Adrenal gland (tissue), 12 donors: ENCODE data around the gene DDO. TPM values are rescaled to one million over a fixed set of nuclear protein-coding genes. Genes with fewer than 3 reads are reported as not detected.

Source experiments
- DNase-seq, 7 donors: peaks; one replicate each; pipeline ENCODE4 v3.0.0-alpha.2; 2019 to 2020
- H3K27ac ChIP-seq, 5 donors: fragments of 200-600 bp; sonication (generic) in 4 of 5; 1 replicate in 3 of 5; 2 replicates in 2 of 5; pipeline versions ENCODE4 v1.5.1 to v1.8.0; 2016 to 2020; ENCODE audit warnings: mild to moderate bottlenecking in 1 of 5
- H3K27me3 ChIP-seq: fragments of 200-600 bp; 2 replicates; pipeline ENCODE4 v1.8.0; 2021
- H3K36me3 ChIP-seq, 2 donors: fragments of 200-600 bp; replicated peaks in 1 of 2; 1 replicate in 1 of 2; 2 replicates in 1 of 2; pipeline versions ENCODE4 v1.5.1 to v1.8.0; 2018 to 2022
- H3K4me1 ChIP-seq, 2 donors: fragments of 200-600 bp; replicated peaks in 1 of 2; 1 replicate in 1 of 2; 2 replicates in 1 of 2; pipeline versions ENCODE4 v1.5.1 to v1.8.0; 2018 to 2021
- H3K4me3 ChIP-seq, 4 donors: fragments of 200-600 bp; sonication (generic) in 3 of 4; one replicate each; pipeline ENCODE4 v1.5.1; 2016 to 2018
- H3K9me3 ChIP-seq, 3 donors: fragments of 200-600 bp; sonication (generic) in 1 of 3; replicated peaks in 1 of 3; 1 replicate in 2 of 3; 2 replicates in 1 of 3; pipeline versions ENCODE4 v1.5.1 to v1.8.0; 2016 to 2021
- CTCF ChIP-seq, 6 experiments: fragments of 450-650 bp in 4 of 6; fragments of 200-600 bp in 2 of 6; sonication (generic) in 1 of 6; IDR thresholded peaks; 1 replicate in 5 of 6; 2 replicates in 1 of 6; pipeline versions ENCODE4 v1.5.1 to v1.8.0; 2016 to 2021; ENCODE audit warnings: antibody characterized with exemption in 6 of 6, mild to moderate bottlenecking in 2 of 6, moderate library complexity in 1 of 6
- POLR2A ChIP-seq, 2 donors: fragments of 450-650 bp; IDR thresholded peaks; one replicate each; pipeline ENCODE4 v1.6.1; 2017; ENCODE audit warnings: antibody characterized with exemption in 2 of 2, mild to moderate bottlenecking in 2 of 2, moderate library complexity in 1 of 2
- WGBS, 4 donors: extraction: QIAGEN DNeasy Blood & Tissue Kit in 2 of 4; methylation state at CpG; one replicate each; pipeline versions ENCODE4 v1.1.5 to v1.1.7; 2013 to 2017; 5-methylcytosine and 5-hydroxymethylcytosine counted together
- intact Hi-C, 2 donors: fragments of 100-400 bp; cut with DNase I; formaldehyde crosslinking; loops; one replicate each; pipeline versions ENCODE4 v1.14.1 to v1.15.0; 2022 to 2023
- polyA plus RNA-seq, 3 donors: library from polyadenylated mRNA; stranded (reverse); fragments of 200-250 nt in 2 of 3; fragments of 350-450 nt in 1 of 3; fragmentation: Illumina TruSeq in 1 of 3; extraction: RNeasy Lipid Tissue Mini Kit (QIAGEN cat#74804) in 1 of 3; gene quantifications; one replicate each; pipeline ENCODE4 v1.2.3, GENCODE V29; 2013 to 2014
- total RNA-seq, 9 donors: library from RNA; depleted of rRNA in 4 of 9; stranded (reverse); fragments of >200 nt in 4 of 9; fragments of 120-200 nt in 1 of 9; fragmentation: NEBNext Ultra II Directional in 1 of 9; extraction: Animal tissue kit (Norgen Biotek cat#: 25700) in 1 of 9; gene quantifications; one replicate each; pipeline versions ENCODE4 v1.1.0 to v1.2.4, GENCODE V29; 2013 to 2023
- donor health status: healthy with polysubstance abuse.
- donor health status: Bipolar disorder and iron deficiency.
- donor health status: DM: yes; HTN: yes; CAD: no.
- donor health status: DM: no; HTN: no; CAD: no.
- donor health status: DM: no; HTN: no; CAD: no.
- donor health status: DM: yes; HTN: yes; CAD: no.

DDO gene
- total and polyA plus RNA-seq, 12 donors, result 4.4 to 19.1 (median 9.7) TPM

- Histone ChIP-seq H3K9me3 (no peaks in the 10 kb centered on the region), H3K4me1 (peaks cover 0 to 14% of the 10 kb centered on the region in 2 donors), H3K4me3 (peak overlapping the region in 1 of 4 donors; percentile 65), H3K27me3 (no peaks in the 10 kb centered on the region), H3K36me3 (no peaks in the 10 kb centered on the region), H3K27ac (peak overlapping the region in 2 of 5 donors; percentile 79 to 82)
- 45 to 56% (median 50%) methylated on average over 12 to 13 of the region's 13 CpGs for WGBS, 4 donors
- DNase-seq, result no peak
- TF ChIP-seq CTCF (IDR thresholded peaks at IDR 0.05), result no peak
- no peak for TF ChIP-seq POLR2A (IDR thresholded peaks at IDR 0.05)
- intact Hi-C loops, result no loop called here
Observed at GRCh38 chr6:110358553-110359160, 56.7 kb downstream of the DDO start.

GRCh38 chr6:110357664-110358552 is 57.5 kb downstream of the DDO start, which contains the start of gene METTL24:
METTL24 (minus strand) TSS chr6:110358349; CDS start chr6:110358272, 77 bp downstream.
- 1 to 38% (median 3%) methylated on average over 4 to 107 of the region's 107 CpGs for WGBS, 4 donors
- H3K27ac ChIP-seq, result peak within 1 kb of the TSS in 2 of 5 donors; percentile 79 to 82
- intact Hi-C loops, result no loop called here
- H3K4me3 ChIP-seq, result peak within 1 kb of the TSS in 2 of 4 donors; percentile 26 to 65
- H3K4me1 ChIP-seq, result peaks cover 0 to 20% of the 10 kb centered on the region in 2 donors
- TF ChIP-seq POLR2A (IDR thresholded peaks at IDR 0.05), result no peak
- TF ChIP-seq CTCF (IDR thresholded peaks at IDR 0.05), result peak in 1 of 6 experiments; percentile 2
- DNase-seq, result peak in 2 of 7 donors; percentile 19 to 33
- H3K36me3 ChIP-seq, result no peaks in the 10 kb centered on the region
- H3K27me3 ChIP-seq, result no peaks in the 10 kb centered on the region
- no peaks in the 10 kb centered on the region for H3K9me3 ChIP-seq

DNA sequence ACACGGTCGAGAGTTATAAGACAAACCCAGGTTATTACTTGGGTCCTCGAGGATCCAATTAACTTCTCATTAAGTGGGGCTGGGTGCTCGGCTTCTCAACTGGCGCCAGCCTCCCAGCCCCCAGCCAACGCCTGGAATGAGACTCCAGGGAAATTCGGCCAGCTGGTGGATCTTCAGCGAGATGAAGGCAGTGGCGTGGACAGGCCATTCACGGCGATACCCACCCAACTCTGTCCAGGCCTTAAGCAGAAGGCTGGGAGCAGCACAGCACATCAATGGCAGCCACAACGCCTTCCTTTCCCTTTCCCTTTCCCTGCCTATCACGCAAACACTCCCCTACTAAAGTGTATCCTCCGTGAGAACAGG is 58.1 kb downstream of the DDO start:
- no peaks in the 10 kb centered on the region for H3K9me3 ChIP-seq
- H3K4me3 ChIP-seq, result peak overlapping the region in 2 of 4 donors; percentile 26 to 65
- no peaks in the 10 kb centered on the region for H3K36me3 ChIP-seq
- intact Hi-C loops, result no loop called here
- no peaks in the 10 kb centered on the region for H3K27me3 ChIP-seq
- TF ChIP-seq CTCF (IDR thresholded peaks at IDR 0.05), result no peak
- TF ChIP-seq POLR2A (IDR thresholded peaks at IDR 0.05), result no peak
- H3K27ac ChIP-seq, result peak overlapping the region in 2 of 5 donors; percentile 79 to 82
- WGBS, 4 donors, result 61 to 64% (median 61%) methylated on average over 9 to 14 of the region's 14 CpGs
- H3K4me1 ChIP-seq, result peaks cover 0 to 26% of the 10 kb centered on the region in 2 donors
- no peak for DNase-seq

DNA sequence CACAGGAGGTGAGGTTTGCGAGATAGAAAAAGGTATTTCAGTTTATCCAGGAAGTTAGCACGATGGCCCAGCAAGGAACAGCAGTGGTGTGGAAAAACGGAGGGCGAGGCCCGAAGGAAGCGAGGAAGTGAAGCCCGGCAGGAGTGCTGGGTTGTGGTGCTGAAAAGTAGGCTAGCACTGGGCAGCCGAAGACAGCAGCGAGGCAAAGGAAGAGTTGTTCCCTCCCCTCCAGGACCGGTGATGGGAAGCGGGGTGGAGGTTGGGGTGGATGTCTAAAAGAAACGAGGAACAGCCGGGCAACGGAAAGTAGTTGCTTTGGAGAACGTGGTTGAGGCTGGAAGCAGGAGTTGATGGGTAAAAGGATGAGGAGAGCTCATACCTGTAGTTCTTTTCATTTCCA is 58.6 kb downstream of the DDO start:
- intact Hi-C loops, result no loop called here
- Histone ChIP-seq H3K36me3 (no peaks in the 10 kb centered on the region), H3K4me1 (peaks cover 0 to 27% of the 10 kb centered on the region in 2 donors), H3K9me3 (no peaks in the 10 kb centered on the region), H3K27me3 (no peaks in the 10 kb centered on the region), H3K4me3 (peak overlapping the region in 1 of 4 donors; percentile 65), H3K27ac (peak overlapping the region in 2 of 5 donors; percentile 79 to 82)
- no peak for DNase-seq
- WGBS, 4 donors, result 79 to 87% (median 82%) methylated on average over 15 of the region's 15 CpGs
- TF ChIP-seq POLR2A (IDR thresholded peaks at IDR 0.05) (no peak), CTCF (IDR thresholded peaks at IDR 0.05) (no peak)
